Liver (tissue), 9 donors: Measurements from ENCODE around the gene ZNF827. TPM values are rescaled to one million over a fixed set of nuclear protein-coding genes. Genes with fewer than 3 reads are reported as not detected.

Source experiments
- DNase-seq: peaks from one replicate; pipeline ENCODE4 v3.0.0-alpha.2; 2017; ENCODE audit warnings: low spot score
- H3K27ac ChIP-seq, 2 donors: one replicate each; pipeline ENCODE4 v1.7.0; 2013; ENCODE audit warnings: inconsistent platforms in 2 of 2, low read length in 2 of 2, control low read depth in 1 of 2, low read depth in 1 of 2, mild to moderate bottlenecking in 1 of 2
- H3K27me3 ChIP-seq, 4 donors: one replicate each; pipeline versions ENCODE4 v1.6.1 to v1.7.0; 2013; ENCODE audit warnings: low read length in 3 of 4, inconsistent platforms in 1 of 4, mild to moderate bottlenecking in 1 of 4, moderate library complexity in 1 of 4; ENCODE audit not compliant: control insufficient read depth in 4 of 4, insufficient read depth in 4 of 4
- H3K36me3 ChIP-seq, 4 donors: one replicate each; pipeline versions ENCODE4 v1.6.1 to v1.7.0; 2013; ENCODE audit warnings: low read length in 3 of 4, mild to moderate bottlenecking in 3 of 4, low read depth in 1 of 4, moderate library complexity in 1 of 4; ENCODE audit not compliant: control insufficient read depth in 4 of 4, insufficient read depth in 3 of 4
- H3K4me1 ChIP-seq, 4 donors: one replicate each; pipeline versions ENCODE4 v1.6.1 to v1.7.0; 2013; ENCODE audit warnings: low read length in 3 of 4, mild to moderate bottlenecking in 3 of 4, moderate library complexity in 1 of 4; ENCODE audit not compliant: control insufficient read depth in 4 of 4, insufficient read depth in 4 of 4
- H3K4me3 ChIP-seq, 3 donors: one replicate each; pipeline versions ENCODE4 v1.6.1 to v1.7.0; 2013; ENCODE audit warnings: low read length in 3 of 3, control low read depth in 1 of 3, low read depth in 1 of 3, mild to moderate bottlenecking in 1 of 3
- H3K9ac ChIP-seq, 2 donors: one replicate each; pipeline ENCODE4 v1.7.0; 2013; ENCODE audit warnings: low read length in 2 of 2, mild to moderate bottlenecking in 2 of 2, moderate library complexity in 2 of 2, control low read depth in 1 of 2, low read depth in 1 of 2
- H3K9me3 ChIP-seq, 4 donors: one replicate each; pipeline versions ENCODE4 v1.6.1 to v1.7.0; 2013; ENCODE audit warnings: low read length in 3 of 4; ENCODE audit not compliant: control insufficient read depth in 4 of 4
- CTCF ChIP-seq: fragments of 150-350 bp; IDR thresholded peaks from 2 replicates; pipeline ENCODE4 v1.5.1; 2017; ENCODE audit warnings: improper control_type of control experiment, low read depth, low read length; ENCODE audit not compliant: missing input control
- EGR1 ChIP-seq, 2 donors: IDR thresholded peaks; 2 replicates each; pipeline ENCODE4 v1.6.1; 2016 to 2018; ENCODE audit warnings: antibody characterized with exemption in 2 of 2, low read depth in 2 of 2
- FOXA1 ChIP-seq: IDR thresholded peaks from 2 replicates; pipeline ENCODE4 v1.6.1; 2016; ENCODE audit warnings: antibody characterized with exemption
- GABPA ChIP-seq, 2 donors: IDR thresholded peaks in 1 of 2; conservative IDR thresholded peaks in 1 of 2; 2 replicates each; pipeline ENCODE4 v1.6.1; 2016; ENCODE audit warnings: antibody characterized with exemption in 2 of 2, mild to moderate bottlenecking in 1 of 2, moderate library complexity in 1 of 2
- HNF4A ChIP-seq, 2 donors: conservative IDR thresholded peaks; 2 replicates each; pipeline ENCODE4 v1.6.1; 2016; ENCODE audit warnings: antibody characterized with exemption in 2 of 2, mild to moderate bottlenecking in 2 of 2
- JUND ChIP-seq, 2 donors: IDR thresholded peaks; 2 replicates each; pipeline ENCODE4 v1.6.1; 2016; ENCODE audit warnings: antibody characterized with exemption in 2 of 2
- NR2F2 ChIP-seq: IDR thresholded peaks from 2 replicates; pipeline ENCODE4 v1.6.1; 2016; ENCODE audit warnings: antibody characterized with exemption
- RAD21 ChIP-seq, 2 donors: IDR thresholded peaks; 2 replicates each; pipeline ENCODE4 v1.6.1; 2016; ENCODE audit warnings: antibody characterized with exemption in 2 of 2, mild to moderate bottlenecking in 2 of 2
- RXRA ChIP-seq, 2 donors: IDR thresholded peaks; 2 replicates each; pipeline ENCODE4 v1.6.1; 2017 to 2018; ENCODE audit warnings: antibody characterized with exemption in 2 of 2, mild to moderate bottlenecking in 1 of 2
- TAF1 ChIP-seq: conservative IDR thresholded peaks from 2 replicates; pipeline ENCODE4 v1.6.1; 2016; ENCODE audit warnings: antibody characterized with exemption, mild to moderate bottlenecking
- YY1 ChIP-seq: IDR thresholded peaks from 2 replicates; pipeline ENCODE4 v1.6.1; 2016; ENCODE audit warnings: antibody characterized with exemption, mild to moderate bottlenecking
- ZBTB33 ChIP-seq: IDR thresholded peaks from 2 replicates; pipeline ENCODE4 v1.6.1; 2016; ENCODE audit warnings: antibody characterized with exemption
- WGBS: extraction: QIAGEN DNeasy Blood & Tissue Kit; methylation state at CpG from one replicate; pipeline ENCODE4 v1.1.7; 2013; 5-methylcytosine and 5-hydroxymethylcytosine counted together
- polyA plus RNA-seq, 2 donors: library from polyadenylated mRNA; stranded (reverse) in 1 of 2; unstranded in 1 of 2; fragments of 200-250 nt in 1 of 2; fragments of >200 nt in 1 of 2; fragmentation: Nextera tagmentation in 1 of 2; extraction: Ambion mirVana in 1 of 2; gene quantifications; one replicate each; pipeline versions ENCODE4 v1.2.1 to v1.2.3, GENCODE V29; 2013 to 2015
- total RNA-seq, 2 donors: library from RNA; depleted of rRNA; stranded (reverse); fragments of >200 nt; gene quantifications; one replicate each; pipeline ENCODE4 v1.2.3, GENCODE V29; 2014
- TF ChIP-seq, protein P1 (sequence below): IDR thresholded peaks from 2 replicates; pipeline ENCODE4 v1.6.1; 2016; ENCODE audit warnings: antibody characterized with exemption, mild to moderate bottlenecking
- TF ChIP-seq, protein P2 (sequence below): IDR thresholded peaks from 2 replicates; pipeline ENCODE4 v1.6.1; 2016; ENCODE audit warnings: antibody characterized with exemption
- donor health status: healthy.
- donor health status: healthy.
- donor health status: healthy.
- donor health status: healthy.
- donor health status: healthy.

ZNF827 gene
- total and polyA plus RNA-seq, 4 donors = 0.46 to 2.9 (median 1.2) TPM

- TF ChIP-seq, protein P1, sequence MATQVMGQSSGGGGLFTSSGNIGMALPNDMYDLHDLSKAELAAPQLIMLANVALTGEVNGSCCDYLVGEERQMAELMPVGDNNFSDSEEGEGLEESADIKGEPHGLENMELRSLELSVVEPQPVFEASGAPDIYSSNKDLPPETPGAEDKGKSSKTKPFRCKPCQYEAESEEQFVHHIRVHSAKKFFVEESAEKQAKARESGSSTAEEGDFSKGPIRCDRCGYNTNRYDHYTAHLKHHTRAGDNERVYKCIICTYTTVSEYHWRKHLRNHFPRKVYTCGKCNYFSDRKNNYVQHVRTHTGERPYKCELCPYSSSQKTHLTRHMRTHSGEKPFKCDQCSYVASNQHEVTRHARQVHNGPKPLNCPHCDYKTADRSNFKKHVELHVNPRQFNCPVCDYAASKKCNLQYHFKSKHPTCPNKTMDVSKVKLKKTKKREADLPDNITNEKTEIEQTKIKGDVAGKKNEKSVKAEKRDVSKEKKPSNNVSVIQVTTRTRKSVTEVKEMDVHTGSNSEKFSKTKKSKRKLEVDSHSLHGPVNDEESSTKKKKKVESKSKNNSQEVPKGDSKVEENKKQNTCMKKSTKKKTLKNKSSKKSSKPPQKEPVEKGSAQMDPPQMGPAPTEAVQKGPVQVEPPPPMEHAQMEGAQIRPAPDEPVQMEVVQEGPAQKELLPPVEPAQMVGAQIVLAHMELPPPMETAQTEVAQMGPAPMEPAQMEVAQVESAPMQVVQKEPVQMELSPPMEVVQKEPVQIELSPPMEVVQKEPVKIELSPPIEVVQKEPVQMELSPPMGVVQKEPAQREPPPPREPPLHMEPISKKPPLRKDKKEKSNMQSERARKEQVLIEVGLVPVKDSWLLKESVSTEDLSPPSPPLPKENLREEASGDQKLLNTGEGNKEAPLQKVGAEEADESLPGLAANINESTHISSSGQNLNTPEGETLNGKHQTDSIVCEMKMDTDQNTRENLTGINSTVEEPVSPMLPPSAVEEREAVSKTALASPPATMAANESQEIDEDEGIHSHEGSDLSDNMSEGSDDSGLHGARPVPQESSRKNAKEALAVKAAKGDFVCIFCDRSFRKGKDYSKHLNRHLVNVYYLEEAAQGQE = no peak
- TF ChIP-seq HNF4A (conservative IDR thresholded peaks at IDR 0.05) (no peak), EGR1 (IDR thresholded peaks at IDR 0.05; ENCODE audit: low read depth in 2 of 2) (no peak), YY1 (no peak), FOXA1 (no peak), GABPA (IDR thresholded peaks at IDR 0.05 in 1 of 2, conservative IDR thresholded peaks at IDR 0.05 in 1 of 2) (no peak), RXRA (IDR thresholded peaks at IDR 0.05) (no peak), NR2F2 (no peak), CTCF (no peak)
These were observed 51.8 kb downstream of the ZNF827 start (continued) for GRCh38 chr4:145886871-145887240.

DNA sequence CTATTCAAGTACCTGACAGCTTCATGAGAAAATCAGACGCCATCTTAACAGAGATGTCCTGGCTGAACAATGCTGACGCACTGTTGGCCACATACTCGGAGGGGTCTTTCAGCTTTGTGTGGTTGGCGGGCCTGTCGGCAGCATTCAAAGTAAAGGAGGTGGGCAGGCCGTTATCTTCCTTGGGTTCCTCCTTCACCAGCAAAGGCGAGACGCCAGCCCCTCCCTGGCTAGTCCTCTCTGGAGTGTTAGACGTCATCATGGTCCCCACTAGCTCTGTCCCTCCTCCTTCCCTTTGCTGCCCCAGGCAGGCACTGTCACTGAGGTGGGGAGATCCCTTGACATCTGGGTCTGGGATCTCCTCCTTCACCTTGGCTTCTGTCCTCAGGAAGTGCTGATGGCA, 53.0 kb downstream of the ZNF827 start:
- H3K9ac ChIP-seq = no peak overlapping the region

More for the DNA sequence above, 53.0 kb downstream of the ZNF827 start:
- H3K4me1 ChIP-seq = no peaks in the 10 kb centered on the region
- no peaks in the 10 kb centered on the region for H3K36me3 ChIP-seq
- TF ChIP-seq RXRA (IDR thresholded peaks at IDR 0.05) (no peak), CTCF (no peak), JUND (IDR thresholded peaks at IDR 0.05) (no peak), GABPA (IDR thresholded peaks at IDR 0.05 in 1 of 2, conservative IDR thresholded peaks at IDR 0.05 in 1 of 2) (no peak), TAF1 (no peak), RAD21 (IDR thresholded peaks at IDR 0.05) (no peak), HNF4A (conservative IDR thresholded peaks at IDR 0.05) (no peak), ZBTB33 (no peak)
- TF ChIP-seq, protein P1 = no peak
- TF ChIP-seq, protein P2, sequence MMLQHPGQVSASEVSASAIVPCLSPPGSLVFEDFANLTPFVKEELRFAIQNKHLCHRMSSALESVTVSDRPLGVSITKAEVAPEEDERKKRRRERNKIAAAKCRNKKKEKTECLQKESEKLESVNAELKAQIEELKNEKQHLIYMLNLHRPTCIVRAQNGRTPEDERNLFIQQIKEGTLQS = no peak
- no peaks in the 10 kb centered on the region for H3K27me3 ChIP-seq
- no peak overlapping the region for H3K27ac ChIP-seq
- WGBS = 96% methylated on average over 9 of the region's 9 CpGs
- no peaks in the 10 kb centered on the region for H3K9me3 ChIP-seq
- H3K4me3 ChIP-seq = no peak overlapping the region
- DNase-seq = no peak
